Measurements from ENCODE around the gene GNE. TPM values are rescaled to one million over a fixed set of nuclear protein-coding genes. Genes with fewer than 3 reads are reported as not detected.

The GNE gene
- total and polyA plus RNA-seq, 10 of the 15 experiments (the other 5 are each of a cell fraction or from before 2014, with no cell fraction given) = 4.1 to 13.6 (median 10.7) TPM

- ChIA-PET POLR2A (interaction anchor here (0.6 to 0.7 kb wide), 2 partner anchors 76 to 140 kb away, joined by 5 read pairs; no protein-coding TSS in a partner anchor), SMC1A (ENCODE audit: uncharacterized antibody, unreplicated experiment) (interaction anchor here (1.1 kb wide), 1 partner anchor 74 kb away, joined by 3 read pairs; no protein-coding TSS in a partner anchor), CTCF (interaction anchor here (1.0 to 1.3 kb wide), 3 partner anchors 11 to 75 kb away, joined by 3 to 4 read pairs (median 3); no protein-coding TSS in a partner anchor), RAD21 (ENCODE audit: unreplicated experiment) (interaction anchor here (1.2 kb wide), 1 partner anchor 151 kb away, joined by 3 read pairs; no protein-coding TSS in a partner anchor)
- Histone ChIP-seq H3K27ac (ENCODE audit: control insufficient read depth, insufficient read depth) (no peak overlapping the region), H3K9me3 (replicated peaks; ENCODE audit: control insufficient read depth, insufficient read depth, low read length) (no peaks in the 10 kb centered on the region), H3K36me3 (ENCODE audit: control insufficient read depth in 2 of 2, insufficient read depth in 2 of 2, low read length in 1 of 2) (no peaks in the 10 kb centered on the region), H3K4me2 (ENCODE audit: control insufficient read depth, insufficient read depth) (no peak overlapping the region), H3K9ac (ENCODE audit: control insufficient read depth, insufficient read depth, low read length) (no peak overlapping the region), H4K20me1 (ENCODE audit: control insufficient read depth, insufficient read depth) (no peaks in the 10 kb centered on the region), H3K27me3 (replicated peaks in 1 of 2; ENCODE audit: control insufficient read depth in 2 of 2, insufficient read depth in 2 of 2, low read length in 1 of 2) (no peaks in the 10 kb centered on the region; a peak in 1 of 4 replicates), H3K4me3 (no peak overlapping the region), H3K4me1 (ENCODE audit: control insufficient read depth, insufficient read depth, low read length) (no peaks in the 10 kb centered on the region), H3K79me2 (ENCODE audit: control insufficient read depth, insufficient read depth, low read length) (no peaks in the 10 kb centered on the region), H2AFZ (ENCODE audit: control insufficient read depth, low read depth, low read length) (no peak overlapping the region)
- in situ Hi-C loops (cut with MboI) = no loop called here
- ATAC-seq (no peak), FAIRE-seq (no peak), DNase-seq (ENCODE audit: low read depth, low spot score) (no peak)
- TF ChIP-seq ATF3 (IDR thresholded peaks at IDR 0.05; ENCODE audit: borderline replicate concordance, extremely low read depth, low read depth, low read length) = no peak
- no peak for TF ChIP-seq ASH2L (IDR thresholded peaks at IDR 0.05; ENCODE audit: borderline replicate concordance, low read depth)
- TF ChIP-seq SIN3A (IDR thresholded peaks at IDR 0.05; ENCODE audit: low read depth, low read length) = no peak
- TF ChIP-seq ZNF274 (IDR thresholded peaks at IDR 0.05; ENCODE audit: insufficient read depth, insufficient read length) = no peak
- TF ChIP-seq IRF5 (IDR thresholded peaks at IDR 0.05; ENCODE audit: borderline replicate concordance) = no peak
- no peak for TF ChIP-seq EED (IDR thresholded peaks at IDR 0.05; ENCODE audit: low read depth)
- no peak for TF ChIP-seq CREB1 (IDR thresholded peaks at IDR 0.05; ENCODE audit: low read depth)
- no peak for TF ChIP-seq JUND (IDR thresholded peaks at IDR 0.05; ENCODE audit: low read depth, low read length)
- TF ChIP-seq EZH2 (IDR thresholded peaks at IDR 0.05; ENCODE audit: borderline replicate concordance, control insufficient read depth, low read depth, low read length) = no peak
- TF ChIP-seq MEF2B (IDR thresholded peaks at IDR 0.05; ENCODE audit: partially characterized antibody, poor library complexity, severe bottlenecking) = no peak
- no peak for TF ChIP-seq TAF1 (IDR thresholded peaks at IDR 0.05; ENCODE audit: borderline replicate concordance, low read depth, low read length)
- no peak for TF ChIP-seq ATF7 (IDR thresholded peaks at IDR 0.05; ENCODE audit: low read depth)
- TF ChIP-seq YBX1 (IDR thresholded peaks at IDR 0.05) = no peak
- TF ChIP-seq REST (IDR thresholded peaks at IDR 0.05; ENCODE audit: low read depth, low read length) = no peak
- 62% methylated on average over 4 of the region's 4 CpGs for WGBS (ENCODE audit: insufficient coverage, insufficient replicate concordance, low lambda C conversion rate, missing lambda C conversion rate)
- intact Hi-C loops (cut with micrococcal nuclease; ENCODE audit: unreplicated experiment) = no loop called here
- BruUV-seq (replicated peaks) = no TSS peak
Measured at GRCh38 chr9:36177571-36177970, 80.7 kb downstream of the GNE start.

Measured in GM12878 (cell line).